Central memory CD8-positive, alpha-beta T cell (primary cell): ENCODE measurements around the gene RPL29.
"Not testable (repeated sequence)": the region's sequence is repeated elsewhere in the genome, so short reads cannot be mapped to it uniquely, and the experiment has no call there.

Experiments used
- ATAC-seq: fragments of 150-1000 bp; cut with Tn5 transposase; replicated peaks from 2 replicates; pipeline ENCODE4 v1.10.0; 2022; ENCODE audit warnings: mild to moderate bottlenecking, moderate FRiP score, moderate number of reproducible peaks; ENCODE audit not compliant: poor library complexity, severe bottlenecking; ENCODE audit errors: extremely low read depth
- DNase-seq, 2 donors: peaks; one replicate each; pipeline ENCODE4 v3.0.0; 2021; ENCODE audit warnings: low spot score in 2 of 2
- H3K27ac Mint-ChIP-seq: one replicate; pipeline ENCODE4 v1.8.0; 2022; ENCODE audit warnings: low read depth, mild to moderate bottlenecking, moderate library complexity, mixed read lengths
- H3K27me3 Mint-ChIP-seq: one replicate; pipeline ENCODE4 v1.8.0; 2022; ENCODE audit warnings: mixed read lengths
- H3K36me3 Mint-ChIP-seq: one replicate; pipeline ENCODE4 v1.8.0; 2022; ENCODE audit warnings: mild to moderate bottlenecking, moderate library complexity, mixed read lengths; ENCODE audit not compliant: insufficient read depth
- H3K4me1 Mint-ChIP-seq: one replicate; pipeline ENCODE4 v1.8.0; 2022; ENCODE audit warnings: mixed read lengths
- H3K4me3 Mint-ChIP-seq: one replicate; pipeline ENCODE4 v1.8.0; 2022; ENCODE audit warnings: mild to moderate bottlenecking, moderate library complexity, mixed read lengths
- H3K9me3 Mint-ChIP-seq: one replicate; pipeline ENCODE4 v1.8.0; 2022; ENCODE audit warnings: mixed read lengths

Gene RPL29

DNA sequence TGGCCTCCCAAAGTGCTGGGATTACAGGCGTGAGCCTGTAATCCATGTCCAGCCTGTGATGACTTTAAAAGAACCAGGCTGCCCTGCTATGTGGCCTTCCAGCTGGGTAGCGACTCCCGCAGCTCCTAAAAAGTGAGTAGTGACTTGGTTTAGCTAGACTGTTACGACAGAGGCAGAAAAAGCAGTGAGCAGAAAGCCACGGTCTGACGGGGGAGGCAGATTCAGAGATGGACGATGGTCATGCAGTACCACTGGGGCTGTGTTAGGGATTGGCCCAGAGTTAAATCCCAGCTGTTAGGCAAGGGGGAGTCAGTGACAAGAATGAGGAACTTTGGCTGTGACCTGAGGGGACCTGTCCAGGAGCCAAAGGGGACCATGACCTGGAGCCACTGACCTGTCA, 3.1 kb upstream of the RPL29 start:
- ATAC-seq (no peak), DNase-seq (no peak)

GRCh38 chr3:51997935-51998596, 2.4 kb upstream of the RPL29 start:
- Mint-ChIP-seq H3K27me3 (no peaks in the 10 kb centered on the region), H3K4me1 (peaks cover 26% of the 10 kb centered on the region), H3K27ac (no peak overlapping the region), H3K36me3 (peaks cover 10% of the 10 kb centered on the region), H3K4me3 (no peak overlapping the region), H3K9me3 (no peaks in the 10 kb centered on the region)
- ATAC-seq (no peak), DNase-seq (no peak)

More for the DNA sequence above, 3.1 kb upstream of the RPL29 start:
- Mint-ChIP-seq H3K27ac (no peak overlapping the region), H3K36me3 (peaks cover 8% of the 10 kb centered on the region), H3K27me3 (no peaks in the 10 kb centered on the region), H3K4me1 (peaks cover 26% of the 10 kb centered on the region), H3K4me3 (no peak overlapping the region), H3K9me3 (no peaks in the 10 kb centered on the region)

DNA sequence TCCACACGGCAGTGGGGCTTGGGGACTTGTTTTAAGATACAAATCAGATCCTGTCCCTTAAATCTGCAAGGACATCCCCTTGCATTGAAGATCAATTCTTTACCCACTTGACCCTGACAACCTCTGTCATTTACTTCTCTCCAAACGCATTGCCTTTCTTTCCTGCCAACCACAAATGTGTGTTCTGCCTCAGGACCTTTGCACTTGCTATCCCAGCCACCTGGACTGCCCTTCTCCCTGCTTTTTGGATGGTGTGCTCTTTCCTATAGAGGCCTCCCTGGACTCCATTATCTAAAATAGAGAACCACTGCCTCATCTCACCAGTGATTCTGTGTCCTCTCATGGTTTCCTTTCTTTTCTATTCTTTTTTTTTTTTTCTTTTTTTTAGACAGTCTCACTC, 1.5 kb upstream of the RPL29 start:
- ATAC-seq (no peak), DNase-seq (no peak)
- Mint-ChIP-seq H3K9me3 (no peaks in the 10 kb centered on the region), H3K36me3 (peaks cover 14% of the 10 kb centered on the region), H3K4me3 (peak overlapping the region; percentile 2), H3K27ac (no peak overlapping the region), H3K27me3 (no peaks in the 10 kb centered on the region), H3K4me1 (peaks cover 31% of the 10 kb centered on the region)

DNA sequence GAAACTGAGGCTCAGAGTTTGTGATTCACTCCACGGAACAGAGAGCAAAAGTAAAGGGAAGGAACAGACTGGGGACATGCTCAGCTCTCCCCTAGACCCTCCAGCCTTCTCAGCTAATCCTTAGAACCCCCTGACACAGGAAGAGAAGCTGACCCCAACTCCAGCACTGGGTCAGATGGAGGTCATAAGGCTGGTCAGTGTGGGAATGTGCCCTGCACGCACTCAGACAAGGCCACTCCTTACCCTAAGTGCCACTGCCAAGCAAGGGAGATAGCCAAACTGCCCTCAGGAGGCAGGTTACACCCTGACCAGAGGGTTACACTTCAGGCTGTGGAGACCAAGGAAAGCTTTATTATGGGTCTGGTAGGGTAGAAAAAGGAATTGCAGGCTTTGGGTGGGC, 1.2 kb downstream of the RPL29 start:
- no peaks in the 10 kb centered on the region for H3K9me3 Mint-ChIP-seq
- ATAC-seq (no peak), DNase-seq (no peak)
- peaks cover 14% of the 10 kb centered on the region for H3K36me3 Mint-ChIP-seq
- H3K4me1 Mint-ChIP-seq, result peaks cover 23% of the 10 kb centered on the region
- peak overlapping the region; percentile 98 for H3K27ac Mint-ChIP-seq
- H3K27me3 Mint-ChIP-seq, result no peaks in the 10 kb centered on the region
- peak overlapping the region; percentile 95 for H3K4me3 Mint-ChIP-seq

DNA sequence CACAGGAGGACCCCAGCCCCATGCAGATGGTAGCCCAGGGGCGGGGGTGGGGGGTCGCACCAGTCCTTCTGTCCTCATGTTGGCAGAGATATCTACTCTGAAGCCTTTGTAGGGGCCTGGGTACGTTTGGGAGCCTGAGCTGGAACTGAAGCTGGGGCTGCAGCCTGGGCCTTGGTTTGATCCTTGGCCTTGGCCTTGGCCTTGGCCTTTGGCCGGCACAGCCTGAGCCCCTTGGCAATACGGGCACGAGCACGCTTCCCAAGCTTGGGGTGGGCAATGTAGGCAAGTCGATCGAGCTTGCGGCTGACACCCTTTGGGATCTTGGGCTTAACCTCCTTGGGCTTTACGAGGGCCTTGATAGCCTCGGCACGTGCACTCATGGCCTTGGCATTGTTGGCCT, 2.0 kb downstream of the RPL29 start:
- Mint-ChIP-seq H3K4me1 (peaks cover 23% of the 10 kb centered on the region), H3K36me3 (peaks cover 14% of the 10 kb centered on the region)
- H3K9me3 Mint-ChIP-seq, H3K27ac Mint-ChIP-seq, H3K27me3 Mint-ChIP-seq, DNase-seq, H3K4me3 Mint-ChIP-seq, ATAC-seq: not testable (repeated sequence)

- DNase-seq (no peak), ATAC-seq (no peak)
- H3K27ac Mint-ChIP-seq, result no peak overlapping the region
- no peaks in the 10 kb centered on the region for H3K27me3 Mint-ChIP-seq
- peaks cover 23% of the 10 kb centered on the region for H3K4me1 Mint-ChIP-seq
- H3K9me3 Mint-ChIP-seq, result no peaks in the 10 kb centered on the region
- H3K36me3 Mint-ChIP-seq, result peaks cover 14% of the 10 kb centered on the region
- H3K4me3 Mint-ChIP-seq, result no peak overlapping the region
These were observed 3.5 kb downstream of the RPL29 start for GRCh38 chr3:51992017-51992682.

DNA sequence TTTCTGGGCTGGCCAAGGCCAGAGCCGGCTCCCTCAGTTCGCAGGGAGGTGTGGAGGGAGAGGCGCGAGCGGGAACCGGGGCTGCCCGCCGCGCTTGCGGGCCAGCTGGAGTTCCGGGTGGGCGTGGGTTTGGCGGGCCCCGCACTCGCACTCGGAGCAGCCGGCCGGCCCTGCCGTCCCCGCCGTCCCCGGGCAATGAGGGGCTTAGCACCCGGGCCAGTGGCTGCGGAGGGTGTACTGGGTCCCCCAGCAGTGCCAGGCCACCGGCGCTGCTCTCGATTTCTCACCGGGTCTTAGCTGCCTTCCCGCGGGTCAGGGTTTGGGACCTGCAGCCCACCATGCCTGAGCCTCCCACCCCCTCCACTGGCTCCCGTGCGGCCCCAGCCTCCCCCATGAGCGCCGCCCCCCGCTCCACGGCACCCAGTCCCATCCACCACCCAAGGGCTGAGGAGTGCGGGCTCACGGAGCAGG, 5.2 kb downstream of the RPL29 start:
- not testable (repeated sequence) for H3K27ac Mint-ChIP-seq, DNase-seq, H3K4me3 Mint-ChIP-seq, H3K9me3 Mint-ChIP-seq, H3K27me3 Mint-ChIP-seq, ATAC-seq
- H3K36me3 Mint-ChIP-seq, result peaks cover 11% of the 10 kb centered on the region
- H3K4me1 Mint-ChIP-seq, result peaks cover 19% of the 10 kb centered on the region

- no peaks in the 10 kb centered on the region for H3K27me3 Mint-ChIP-seq
- H3K9me3 Mint-ChIP-seq, result no peaks in the 10 kb centered on the region
- no peak for DNase-seq
- no peak overlapping the region for H3K4me3 Mint-ChIP-seq
- peak overlapping the region; percentile 78 for H3K27ac Mint-ChIP-seq
- H3K4me1 Mint-ChIP-seq, result peaks cover 10% of the 10 kb centered on the region
- H3K36me3 Mint-ChIP-seq, result peaks cover 8% of the 10 kb centered on the region
- no peak for ATAC-seq
These were observed 7.2 kb downstream of the RPL29 start for GRCh38 chr3:51988286-51989146.

DNA sequence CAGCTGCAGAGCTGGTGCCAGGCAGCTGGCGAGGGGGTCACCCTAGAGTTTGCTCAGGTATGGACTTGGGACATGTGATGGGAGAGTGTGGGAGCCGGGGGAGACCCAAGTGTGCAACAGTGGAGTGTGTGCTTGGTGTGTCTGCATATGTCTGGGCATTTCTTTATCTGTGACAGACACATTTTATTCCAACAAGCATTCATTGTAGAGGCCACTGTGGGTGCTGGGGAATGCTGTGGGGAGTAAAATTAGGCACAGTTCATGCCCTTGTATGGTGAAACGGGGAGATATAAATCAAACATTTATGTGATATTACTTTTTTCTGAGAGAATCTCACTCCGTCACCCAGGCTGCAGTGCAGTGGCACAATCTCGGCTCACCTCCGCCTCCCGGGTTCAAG, 8.1 kb downstream of the RPL29 start:
- no peaks in the 10 kb centered on the region for H3K27me3 Mint-ChIP-seq
- peaks cover 3% of the 10 kb centered on the region for H3K36me3 Mint-ChIP-seq
- no peak overlapping the region for H3K4me3 Mint-ChIP-seq
- no peak for ATAC-seq
- H3K9me3 Mint-ChIP-seq, result no peaks in the 10 kb centered on the region
- no peak for DNase-seq
- peaks cover 18% of the 10 kb centered on the region for H3K4me1 Mint-ChIP-seq
- H3K27ac Mint-ChIP-seq, result peak overlapping the region; percentile 45

- no peak for ATAC-seq
- Mint-ChIP-seq H3K4me1 (peaks cover 19% of the 10 kb centered on the region), H3K36me3 (peaks cover 2% of the 10 kb centered on the region), H3K27me3 (no peaks in the 10 kb centered on the region), H3K27ac (no peak overlapping the region), H3K4me3 (no peak overlapping the region), H3K9me3 (no peaks in the 10 kb centered on the region)
- no peak for DNase-seq
These were observed 9.4 kb downstream of the RPL29 start for GRCh38 chr3:51986010-51986947.

GRCh38 chr3:51985063-51985462, 10.6 kb downstream of the RPL29 start:
- Mint-ChIP-seq H3K36me3 (peaks cover 3% of the 10 kb centered on the region), H3K27ac (no peak overlapping the region), H3K4me3 (no peak overlapping the region)

DNA sequence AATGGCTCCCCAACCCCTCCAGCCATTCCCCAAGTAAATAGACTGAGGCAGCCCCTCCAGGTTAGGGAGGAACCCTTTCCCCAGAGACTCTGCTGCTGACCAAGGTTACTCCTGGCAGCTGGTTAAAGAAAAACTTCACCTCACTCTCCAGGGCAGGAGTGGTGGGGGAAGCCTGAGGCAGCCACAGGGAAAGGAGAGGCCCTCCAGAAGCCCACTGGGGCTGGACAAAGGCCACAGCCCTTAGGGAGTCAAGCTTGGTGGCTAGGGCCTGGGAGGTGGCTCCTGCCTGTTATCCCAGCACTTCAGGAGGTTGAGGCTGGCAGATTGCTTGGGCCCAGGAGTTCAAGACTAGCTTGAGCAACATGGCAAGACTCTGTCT, 11.4 kb downstream of the RPL29 start:
- DNase-seq (no peak), ATAC-seq (no peak)
- Mint-ChIP-seq H3K4me3 (peak overlapping the region; percentile 86), H3K27ac (peak overlapping the region; percentile 73), H3K27me3 (no peaks in the 10 kb centered on the region), H3K9me3 (no peaks in the 10 kb centered on the region), H3K36me3 (peaks cover 7% of the 10 kb centered on the region), H3K4me1 (peaks cover 24% of the 10 kb centered on the region)

More at GRCh38 chr3:51985063-51985462, 10.6 kb downstream of the RPL29 start:
- H3K27me3 Mint-ChIP-seq, result no peaks in the 10 kb centered on the region
- H3K4me1 Mint-ChIP-seq, result peaks cover 24% of the 10 kb centered on the region
- H3K9me3 Mint-ChIP-seq, result no peaks in the 10 kb centered on the region
- ATAC-seq, result no peak
- DNase-seq, result no peak
